Measurements from ENCODE around the gene BLMH.

The BLMH gene

DNA sequence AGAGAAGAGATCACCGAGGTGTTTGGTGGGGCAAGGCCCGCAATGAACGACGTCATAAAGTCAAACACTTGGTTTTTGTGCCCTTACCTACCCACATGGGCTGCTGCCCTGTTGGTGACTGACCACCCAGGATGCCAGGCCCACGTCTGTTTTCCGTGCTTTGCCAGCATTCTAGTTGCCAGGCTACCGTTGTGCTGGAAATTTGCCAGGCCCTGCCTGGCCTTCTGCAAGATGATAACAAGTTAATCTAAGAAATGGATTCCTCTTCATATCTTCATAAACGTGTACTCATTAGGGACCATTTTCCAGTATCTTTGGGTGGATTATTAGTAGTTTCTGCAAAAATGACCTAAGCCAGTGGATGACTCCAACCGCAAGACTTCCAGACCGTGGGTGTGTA is 91.6 kb downstream of the BLMH start:
- DNase-seq (ENCODE audit: low read depth in 2 of 2), result no peak

DNA sequence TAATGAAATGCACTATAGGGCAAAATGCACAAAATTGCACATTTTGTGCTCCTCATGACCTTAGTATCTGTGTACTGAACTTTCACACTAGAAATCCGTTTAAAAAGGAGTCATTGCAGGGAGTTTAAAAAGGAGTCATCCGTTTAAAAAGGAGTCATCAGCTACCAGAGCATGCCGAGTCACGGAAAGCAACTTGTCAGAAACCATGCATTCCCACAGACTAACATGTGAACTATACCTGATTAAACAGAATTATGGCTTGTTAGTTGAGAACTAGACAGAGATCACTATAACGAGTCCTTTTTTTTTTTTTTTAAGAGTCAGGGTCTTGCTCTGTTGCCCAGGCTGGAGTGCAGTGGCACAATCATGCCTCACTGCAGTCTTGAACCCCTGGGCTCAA is 92.1 kb downstream of the BLMH start:
- no peak for DNase-seq (ENCODE audit: low read depth in 2 of 2)

Measured in stimulated activated CD8-positive, alpha-beta memory T cell treated with anti-CD3 and anti-CD28 coated beads, Interleukin-7, amount 100 ng/mL, for 4 hours (primary cell).